ENCODE measurements around the gene SLC9A8. TPM values are rescaled to one million over a fixed set of nuclear protein-coding genes. Genes with fewer than 3 reads are reported as not detected.

SLC9A8 gene
- total and polyA plus RNA-seq, 9 of the 15 experiments (the other 6 are each of a cell fraction or from before 2014, with no cell fraction given), result 0.56 to 9.7 (median 5.0) TPM

DNA sequence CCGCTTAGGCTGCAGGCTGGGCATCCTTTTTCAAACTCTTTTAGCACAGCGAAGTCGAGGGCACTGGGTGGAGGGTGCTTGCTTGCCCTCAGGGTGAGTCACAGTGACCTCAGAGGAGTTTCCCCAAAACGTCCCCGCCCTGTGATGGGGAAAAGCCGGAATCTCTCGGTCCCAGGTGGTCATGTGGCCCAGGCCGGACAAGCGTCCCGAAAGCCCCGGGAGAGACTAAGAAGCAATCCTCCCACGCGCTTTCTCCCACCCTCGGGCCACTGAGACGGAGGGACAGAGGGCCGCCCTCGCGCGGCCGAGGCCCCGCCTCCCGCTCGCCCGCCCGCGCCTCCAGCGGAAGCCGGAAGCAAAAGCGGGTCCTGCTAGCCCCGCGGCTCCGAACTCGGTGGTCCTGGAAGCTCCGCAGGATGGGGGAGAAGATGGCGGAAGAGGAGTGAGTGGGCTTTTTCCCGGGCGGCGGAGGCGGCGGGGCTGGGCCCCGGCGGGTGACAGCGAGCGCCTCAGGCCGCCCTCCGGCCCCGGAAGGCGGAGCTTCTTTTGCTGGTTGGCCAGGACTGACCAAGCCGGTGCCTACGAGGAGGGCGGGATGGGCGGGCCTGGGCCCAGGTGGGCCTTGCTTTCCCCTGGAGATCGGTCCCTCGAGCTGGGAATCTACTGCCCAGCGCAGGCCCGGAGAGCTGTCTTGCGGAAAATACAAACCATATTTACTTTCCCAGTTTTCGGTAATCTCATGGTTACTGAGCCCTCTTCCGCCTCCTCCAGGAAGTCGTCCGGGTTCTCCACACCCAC lies at the start of gene SLC9A8 (continued):
- TF ChIP-seq, protein P1, sequence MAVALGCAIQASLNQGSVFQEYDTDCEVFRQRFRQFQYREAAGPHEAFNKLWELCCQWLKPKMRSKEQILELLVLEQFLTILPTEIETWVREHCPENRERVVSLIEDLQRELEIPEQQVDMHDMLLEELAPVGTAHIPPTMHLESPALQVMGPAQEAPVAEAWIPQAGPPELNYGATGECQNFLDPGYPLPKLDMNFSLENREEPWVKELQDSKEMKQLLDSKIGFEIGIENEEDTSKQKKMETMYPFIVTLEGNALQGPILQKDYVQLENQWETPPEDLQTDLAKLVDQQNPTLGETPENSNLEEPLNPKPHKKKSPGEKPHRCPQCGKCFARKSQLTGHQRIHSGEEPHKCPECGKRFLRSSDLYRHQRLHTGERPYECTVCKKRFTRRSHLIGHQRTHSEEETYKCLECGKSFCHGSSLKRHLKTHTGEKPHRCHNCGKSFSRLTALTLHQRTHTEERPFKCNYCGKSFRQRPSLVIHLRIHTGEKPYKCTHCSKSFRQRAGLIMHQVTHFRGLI (CRISPR knock-in tag; IDR thresholded peaks at IDR 0.05), result no peak
- no peak for TF ChIP-seq ZC3H8 (IDR thresholded peaks at IDR 0.05)
- TF ChIP-seq, protein P2, sequence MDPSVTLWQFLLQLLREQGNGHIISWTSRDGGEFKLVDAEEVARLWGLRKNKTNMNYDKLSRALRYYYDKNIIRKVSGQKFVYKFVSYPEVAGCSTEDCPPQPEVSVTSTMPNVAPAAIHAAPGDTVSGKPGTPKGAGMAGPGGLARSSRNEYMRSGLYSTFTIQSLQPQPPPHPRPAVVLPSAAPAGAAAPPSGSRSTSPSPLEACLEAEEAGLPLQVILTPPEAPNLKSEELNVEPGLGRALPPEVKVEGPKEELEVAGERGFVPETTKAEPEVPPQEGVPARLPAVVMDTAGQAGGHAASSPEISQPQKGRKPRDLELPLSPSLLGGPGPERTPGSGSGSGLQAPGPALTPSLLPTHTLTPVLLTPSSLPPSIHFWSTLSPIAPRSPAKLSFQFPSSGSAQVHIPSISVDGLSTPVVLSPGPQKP (CRISPR knock-in tag; IDR thresholded peaks at IDR 0.05), result no peak
- TF ChIP-seq, protein P3, sequence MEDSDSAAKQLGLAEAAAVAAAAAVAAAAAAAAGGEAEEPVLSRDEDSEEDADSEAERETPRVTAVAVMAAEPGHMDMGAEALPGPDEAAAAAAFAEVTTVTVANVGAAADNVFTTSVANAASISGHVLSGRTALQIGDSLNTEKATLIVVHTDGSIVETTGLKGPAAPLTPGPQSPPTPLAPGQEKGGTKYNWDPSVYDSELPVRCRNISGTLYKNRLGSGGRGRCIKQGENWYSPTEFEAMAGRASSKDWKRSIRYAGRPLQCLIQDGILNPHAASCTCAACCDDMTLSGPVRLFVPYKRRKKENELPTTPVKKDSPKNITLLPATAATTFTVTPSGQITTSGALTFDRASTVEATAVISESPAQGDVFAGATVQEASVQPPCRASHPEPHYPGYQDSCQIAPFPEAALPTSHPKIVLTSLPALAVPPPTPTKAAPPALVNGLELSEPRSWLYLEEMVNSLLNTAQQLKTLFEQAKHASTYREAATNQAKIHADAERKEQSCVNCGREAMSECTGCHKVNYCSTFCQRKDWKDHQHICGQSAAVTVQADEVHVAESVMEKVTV (CRISPR knock-in tag; IDR thresholded peaks at IDR 0.05), result no peak
- TF ChIP-seq, protein P4, sequence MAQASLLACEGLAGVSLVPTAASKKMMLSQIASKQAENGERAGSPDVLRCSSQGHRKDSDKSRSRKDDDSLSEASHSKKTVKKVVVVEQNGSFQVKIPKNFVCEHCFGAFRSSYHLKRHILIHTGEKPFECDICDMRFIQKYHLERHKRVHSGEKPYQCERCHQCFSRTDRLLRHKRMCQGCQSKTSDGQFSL (CRISPR knock-in tag; IDR thresholded peaks at IDR 0.05), result no peak
- TF ChIP-seq, protein P4 (tag; IDR thresholded peaks at IDR 0.05), result no peak
- TF ChIP-seq FIP1L1 (IDR thresholded peaks at IDR 0.05; ENCODE audit: low read depth, low read length, poor library complexity, severe bottlenecking), result no peak
- TF ChIP-seq TAF1 (IDR thresholded peaks at IDR 0.05; ENCODE audit: control insufficient read depth, extremely low read depth, insufficient read depth, low read length, severe bottlenecking), result peak; percentile 90
- TF ChIP-seq BCOR (IDR thresholded peaks at IDR 0.05), result 0 out of 2 replicates have a peak, but pooled peaks have one; percentile 73
- no peak for TF ChIP-seq ZKSCAN1 (IDR thresholded peaks at IDR 0.05; ENCODE audit: low read depth, low read length)
- TF ChIP-seq CCAR2 (IDR thresholded peaks at IDR 0.05; ENCODE audit: low read depth, low read length), result no peak
- 0 out of 2 replicates have a peak, but pooled peaks have one; percentile 46 for TF ChIP-seq MBD2 (IDR thresholded peaks at IDR 0.05; ENCODE audit: borderline replicate concordance, low read depth)
- no peak for TF ChIP-seq IRF2 (CRISPR knock-in tag; IDR thresholded peaks at IDR 0.05)
- TF ChIP-seq, protein P5, sequence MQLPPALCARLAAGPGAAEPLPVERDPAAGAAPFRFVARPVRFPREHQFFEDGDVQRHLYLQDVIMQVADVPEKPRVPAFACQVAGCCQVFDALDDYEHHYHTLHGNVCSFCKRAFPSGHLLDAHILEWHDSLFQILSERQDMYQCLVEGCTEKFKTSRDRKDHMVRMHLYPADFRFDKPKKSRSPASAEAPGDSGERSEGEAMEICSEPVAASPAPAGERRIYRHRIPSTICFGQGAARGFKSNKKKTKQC (CRISPR knock-in tag; IDR thresholded peaks at IDR 0.05), result no peak
- TF ChIP-seq ZNF239 (CRISPR knock-in tag; IDR thresholded peaks at IDR 0.05), result no peak
- TF ChIP-seq ZFPM2 (CRISPR knock-in tag; IDR thresholded peaks at IDR 0.05), result no peak
- TF ChIP-seq, protein P6, sequence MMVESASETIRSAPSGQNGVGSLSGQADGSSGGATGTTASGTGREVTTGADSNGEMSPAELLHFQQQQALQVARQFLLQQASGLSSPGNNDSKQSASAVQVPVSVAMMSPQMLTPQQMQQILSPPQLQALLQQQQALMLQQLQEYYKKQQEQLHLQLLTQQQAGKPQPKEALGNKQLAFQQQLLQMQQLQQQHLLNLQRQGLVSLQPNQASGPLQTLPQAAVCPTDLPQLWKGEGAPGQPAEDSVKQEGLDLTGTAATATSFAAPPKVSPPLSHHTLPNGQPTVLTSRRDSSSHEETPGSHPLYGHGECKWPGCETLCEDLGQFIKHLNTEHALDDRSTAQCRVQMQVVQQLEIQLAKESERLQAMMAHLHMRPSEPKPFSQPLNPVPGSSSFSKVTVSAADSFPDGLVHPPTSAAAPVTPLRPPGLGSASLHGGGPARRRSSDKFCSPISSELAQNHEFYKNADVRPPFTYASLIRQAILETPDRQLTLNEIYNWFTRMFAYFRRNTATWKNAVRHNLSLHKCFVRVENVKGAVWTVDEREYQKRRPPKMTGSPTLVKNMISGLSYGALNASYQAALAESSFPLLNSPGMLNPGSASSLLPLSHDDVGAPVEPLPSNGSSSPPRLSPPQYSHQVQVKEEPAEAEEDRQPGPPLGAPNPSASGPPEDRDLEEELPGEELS (CRISPR knock-in tag; IDR thresholded peaks at IDR 0.05; ENCODE audit: borderline replicate concordance), result no peak
- TF ChIP-seq PCBP2 (IDR thresholded peaks at IDR 0.05; ENCODE audit: low read depth, low read length, poor library complexity, severe bottlenecking), result no peak

Data from K562 (cell line).